H1 (cell line): ENCODE measurements around the gene TATDN2. TPM values are rescaled to one million over a fixed set of nuclear protein-coding genes. Genes with fewer than 3 reads are reported as not detected.

Experiments
- CHD2 ChIP-seq: IDR thresholded peaks from 2 replicates; pipeline ENCODE4 v1.6.1; 2012; ENCODE audit warnings: low read length, improper control_type of control experiment
- CHD7 ChIP-seq: fragments of 300-600 bp; sonication (generic); IDR thresholded peaks from 2 replicates; pipeline ENCODE4 v1.7.1; 2012; ENCODE audit warnings: low read length, moderate library complexity, mild to moderate bottlenecking, inconsistent platforms; ENCODE audit not compliant: insufficient replicate concordance
- CTBP2 ChIP-seq: IDR thresholded peaks from 2 replicates; pipeline ENCODE4 v1.7.0; 2011; ENCODE audit warnings: borderline replicate concordance, mild to moderate bottlenecking, moderate library complexity, mixed read lengths, low read length; ENCODE audit not compliant: insufficient read depth, insufficient read length
- RBBP5 ChIP-seq: IDR thresholded peaks from 2 replicates; pipeline ENCODE4 v1.7.1; 2012; ENCODE audit warnings: low read depth, mild to moderate bottlenecking, inconsistent platforms, low read length, moderate library complexity, borderline replicate concordance
- polyA plus RNA-seq, 7 experiments: library from polyadenylated mRNA; depleted of rRNA in 3 of 7; stranded (reverse) in 5 of 7; unstranded in 2 of 7; fragments of >200 nt in 5 of 7; fragments of 200-250 nt in 2 of 7; gene quantifications; 1 replicate in 5 of 7; 2 replicates in 1 of 7; 4 replicates in 1 of 7; pipeline versions ENCODE4 v1.2.1 to v1.2.3, GENCODE V29; 2011 to 2013; ENCODE audit warnings: missing spikeins in 2 of 7, mixed read lengths in 2 of 7
- total RNA-seq: library from RNA; stranded (reverse); fragmentation: NEBNext Ultra II Directional; extraction: Animal tissue kit (Norgen Biotek cat#: 25700); gene quantifications from 2 replicates; pipeline ENCODE4 v1.2.1, GENCODE V29; 2021
- TF ChIP-seq, protein P1 (sequence below): IDR thresholded peaks from 2 replicates; pipeline ENCODE4 v1.6.1; 2012; ENCODE audit warnings: inconsistent platforms

TATDN2 gene
- total and polyA plus RNA-seq, 2 of the 8 experiments (the other 6 are each of a cell fraction or from before 2014, with no cell fraction given), result 12.1 to 34.8 TPM

GRCh38 chr3:10308678-10309077 lies 60.4 kb downstream of the TATDN2 start (continued):
- TF ChIP-seq CHD7, result no peak
- no peak for TF ChIP-seq RBBP5
- no peak for TF ChIP-seq CTBP2
- TF ChIP-seq, protein P1, sequence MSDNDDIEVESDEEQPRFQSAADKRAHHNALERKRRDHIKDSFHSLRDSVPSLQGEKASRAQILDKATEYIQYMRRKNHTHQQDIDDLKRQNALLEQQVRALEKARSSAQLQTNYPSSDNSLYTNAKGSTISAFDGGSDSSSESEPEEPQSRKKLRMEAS, result no peak
- TF ChIP-seq CHD2, result no peak
